Esophagus squamous epithelium (tissue), 4 donors: ENCODE measurements around the gene CEP55.

Source experiments
- CTCF ChIP-seq, 6 experiments: fragments of 450-650 bp in 4 of 6; fragments of 200-600 bp in 2 of 6; sonication (generic) in 2 of 6; IDR thresholded peaks; one replicate each; pipeline ENCODE4 v1.5.1; 2016 to 2019; ENCODE audit warnings: antibody characterized with exemption in 6 of 6, mild to moderate bottlenecking in 4 of 6, moderate library complexity in 4 of 6
- POLR2A ChIP-seq, 4 donors: fragments of 450-650 bp; IDR thresholded peaks; one replicate each; pipeline ENCODE4 v1.6.1; 2017; ENCODE audit warnings: antibody characterized with exemption in 4 of 4, mild to moderate bottlenecking in 4 of 4, moderate library complexity in 3 of 4

- TF ChIP-seq POLR2A (IDR thresholded peaks at IDR 0.05) (no peak), CTCF (IDR thresholded peaks at IDR 0.05) (no peak)
Measured at GRCh38 chr10:93514521-93514920, 18.1 kb downstream of the CEP55 start.
